Liver (tissue), 9 donors: Measurements from ENCODE around the gene ZNRF3. TPM values are rescaled to one million over a fixed set of nuclear protein-coding genes. Genes with fewer than 3 reads are reported as not detected.

ENCODE experiments used
- DNase-seq: peaks from one replicate; pipeline ENCODE4 v3.0.0-alpha.2; 2017; ENCODE audit warnings: low spot score
- H3K27ac ChIP-seq, 2 donors: one replicate each; pipeline ENCODE4 v1.7.0; 2013; ENCODE audit warnings: inconsistent platforms in 2 of 2, low read length in 2 of 2, control low read depth in 1 of 2, low read depth in 1 of 2, mild to moderate bottlenecking in 1 of 2
- H3K27me3 ChIP-seq, 4 donors: one replicate each; pipeline versions ENCODE4 v1.6.1 to v1.7.0; 2013; ENCODE audit warnings: low read length in 3 of 4, inconsistent platforms in 1 of 4, mild to moderate bottlenecking in 1 of 4, moderate library complexity in 1 of 4; ENCODE audit not compliant: control insufficient read depth in 4 of 4, insufficient read depth in 4 of 4
- H3K36me3 ChIP-seq, 4 donors: one replicate each; pipeline versions ENCODE4 v1.6.1 to v1.7.0; 2013; ENCODE audit warnings: low read length in 3 of 4, mild to moderate bottlenecking in 3 of 4, low read depth in 1 of 4, moderate library complexity in 1 of 4; ENCODE audit not compliant: control insufficient read depth in 4 of 4, insufficient read depth in 3 of 4
- H3K4me1 ChIP-seq, 4 donors: one replicate each; pipeline versions ENCODE4 v1.6.1 to v1.7.0; 2013; ENCODE audit warnings: low read length in 3 of 4, mild to moderate bottlenecking in 3 of 4, moderate library complexity in 1 of 4; ENCODE audit not compliant: control insufficient read depth in 4 of 4, insufficient read depth in 4 of 4
- H3K4me3 ChIP-seq, 3 donors: one replicate each; pipeline versions ENCODE4 v1.6.1 to v1.7.0; 2013; ENCODE audit warnings: low read length in 3 of 3, control low read depth in 1 of 3, low read depth in 1 of 3, mild to moderate bottlenecking in 1 of 3
- H3K9ac ChIP-seq, 2 donors: one replicate each; pipeline ENCODE4 v1.7.0; 2013; ENCODE audit warnings: low read length in 2 of 2, mild to moderate bottlenecking in 2 of 2, moderate library complexity in 2 of 2, control low read depth in 1 of 2, low read depth in 1 of 2
- H3K9me3 ChIP-seq, 4 donors: one replicate each; pipeline versions ENCODE4 v1.6.1 to v1.7.0; 2013; ENCODE audit warnings: low read length in 3 of 4; ENCODE audit not compliant: control insufficient read depth in 4 of 4
- ATF3 ChIP-seq: IDR thresholded peaks from 2 replicates; pipeline ENCODE4 v1.6.1; 2016; ENCODE audit warnings: antibody characterized with exemption
- CTCF ChIP-seq: fragments of 150-350 bp; IDR thresholded peaks from 2 replicates; pipeline ENCODE4 v1.5.1; 2017; ENCODE audit warnings: improper control_type of control experiment, low read depth, low read length; ENCODE audit not compliant: missing input control
- EGR1 ChIP-seq, 2 donors: IDR thresholded peaks; 2 replicates each; pipeline ENCODE4 v1.6.1; 2016 to 2018; ENCODE audit warnings: antibody characterized with exemption in 2 of 2, low read depth in 2 of 2
- FOXA1 ChIP-seq: IDR thresholded peaks from 2 replicates; pipeline ENCODE4 v1.6.1; 2016; ENCODE audit warnings: antibody characterized with exemption
- FOXA2 ChIP-seq: IDR thresholded peaks from 2 replicates; pipeline ENCODE4 v1.6.1; 2016; ENCODE audit warnings: antibody characterized with exemption
- GABPA ChIP-seq, 2 donors: IDR thresholded peaks in 1 of 2; conservative IDR thresholded peaks in 1 of 2; 2 replicates each; pipeline ENCODE4 v1.6.1; 2016; ENCODE audit warnings: antibody characterized with exemption in 2 of 2, mild to moderate bottlenecking in 1 of 2, moderate library complexity in 1 of 2
- HNF4A ChIP-seq, 2 donors: conservative IDR thresholded peaks; 2 replicates each; pipeline ENCODE4 v1.6.1; 2016; ENCODE audit warnings: antibody characterized with exemption in 2 of 2, mild to moderate bottlenecking in 2 of 2
- HNF4G ChIP-seq: IDR thresholded peaks from 2 replicates; pipeline ENCODE4 v1.6.1; 2016; ENCODE audit warnings: antibody characterized with exemption
- MAX ChIP-seq: IDR thresholded peaks from 2 replicates; pipeline ENCODE4 v1.6.1; 2016; ENCODE audit warnings: antibody characterized with exemption
- NR2F2 ChIP-seq: IDR thresholded peaks from 2 replicates; pipeline ENCODE4 v1.6.1; 2016; ENCODE audit warnings: antibody characterized with exemption
- RAD21 ChIP-seq, 2 donors: IDR thresholded peaks; 2 replicates each; pipeline ENCODE4 v1.6.1; 2016; ENCODE audit warnings: antibody characterized with exemption in 2 of 2, mild to moderate bottlenecking in 2 of 2
- REST ChIP-seq: IDR thresholded peaks from 2 replicates; pipeline ENCODE4 v1.6.1; 2016; ENCODE audit warnings: antibody characterized with exemption, mild to moderate bottlenecking
- RXRA ChIP-seq, 2 donors: IDR thresholded peaks; 2 replicates each; pipeline ENCODE4 v1.6.1; 2017 to 2018; ENCODE audit warnings: antibody characterized with exemption in 2 of 2, mild to moderate bottlenecking in 1 of 2
- SP1 ChIP-seq: IDR thresholded peaks from 2 replicates; pipeline ENCODE4 v1.6.1; 2018; ENCODE audit warnings: antibody characterized with exemption, mild to moderate bottlenecking
- TAF1 ChIP-seq: conservative IDR thresholded peaks from 2 replicates; pipeline ENCODE4 v1.6.1; 2016; ENCODE audit warnings: antibody characterized with exemption, mild to moderate bottlenecking
- YY1 ChIP-seq: IDR thresholded peaks from 2 replicates; pipeline ENCODE4 v1.6.1; 2016; ENCODE audit warnings: antibody characterized with exemption, mild to moderate bottlenecking
- ZBTB33 ChIP-seq: IDR thresholded peaks from 2 replicates; pipeline ENCODE4 v1.6.1; 2016; ENCODE audit warnings: antibody characterized with exemption
- WGBS: extraction: QIAGEN DNeasy Blood & Tissue Kit; methylation state at CpG from one replicate; pipeline ENCODE4 v1.1.7; 2013; 5-methylcytosine and 5-hydroxymethylcytosine counted together
- polyA plus RNA-seq, 2 donors: library from polyadenylated mRNA; stranded (reverse) in 1 of 2; unstranded in 1 of 2; fragments of 200-250 nt in 1 of 2; fragments of >200 nt in 1 of 2; fragmentation: Nextera tagmentation in 1 of 2; extraction: Ambion mirVana in 1 of 2; gene quantifications; one replicate each; pipeline versions ENCODE4 v1.2.1 to v1.2.3, GENCODE V29; 2013 to 2015
- total RNA-seq, 2 donors: library from RNA; depleted of rRNA; stranded (reverse); fragments of >200 nt; gene quantifications; one replicate each; pipeline ENCODE4 v1.2.3, GENCODE V29; 2014
- donor health status: healthy.
- donor health status: healthy.
- donor health status: healthy.
- donor health status: healthy.
- donor health status: healthy.

The ZNRF3 gene
- total and polyA plus RNA-seq, 4 donors = 2.2 to 5.9 (median 4.7) TPM

- H3K27ac ChIP-seq = no peak overlapping the region
- 87% methylated on average over 3 of the region's 3 CpGs for WGBS
Observed at GRCh38 chr22:28973352-28973751, 90.0 kb downstream of the ZNRF3 start.

More at GRCh38 chr22:28973352-28973751, 90.0 kb downstream of the ZNRF3 start:
- no peak for TF ChIP-seq RXRA (IDR thresholded peaks at IDR 0.05)
- no peak for TF ChIP-seq NR2F2
- TF ChIP-seq YY1 = no peak
- TF ChIP-seq ZBTB33 = no peak
- TF ChIP-seq FOXA1 = no peak
- no peak for TF ChIP-seq GABPA (IDR thresholded peaks at IDR 0.05 in 1 of 2, conservative IDR thresholded peaks at IDR 0.05 in 1 of 2)
- no peak for TF ChIP-seq HNF4A (conservative IDR thresholded peaks at IDR 0.05)
- TF ChIP-seq EGR1 (IDR thresholded peaks at IDR 0.05; ENCODE audit: low read depth in 2 of 2) = no peak
- no peak for TF ChIP-seq FOXA2
- TF ChIP-seq SP1 = no peak
- TF ChIP-seq REST = no peak
- no peak for TF ChIP-seq CTCF
- TF ChIP-seq MAX = no peak
- no peak for TF ChIP-seq ATF3
- TF ChIP-seq TAF1 = no peak
- TF ChIP-seq HNF4G = no peak
- TF ChIP-seq RAD21 (IDR thresholded peaks at IDR 0.05) = no peak
- Histone ChIP-seq H3K9me3 (no peaks in the 10 kb centered on the region), H3K27me3 (no peaks in the 10 kb centered on the region), H3K9ac (no peak overlapping the region), H3K4me3 (no peak overlapping the region), H3K36me3 (no peaks in the 10 kb centered on the region), H3K4me1 (peaks cover 4 to 28% (median 17%) of the 10 kb centered on the region in 4 donors)
- no peak for DNase-seq
